Kidney (tissue), 14 donors: ENCODE measurements around the gene TRPM3. TPM values are rescaled to one million over a fixed set of nuclear protein-coding genes. Genes with fewer than 3 reads are reported as not detected.

Experiments used
- DNase-seq, 5 donors: peaks; one replicate each; pipeline ENCODE4 v3.0.0-alpha.2; 2013 to 2020
- FAIRE-seq: peaks from 2 replicates; lab custom pipeline; 2012; peaks lifted over from hg19 to GRCh38; lab: Jason Lieb, UNC
- H3K27ac ChIP-seq, 2 donors: one replicate each; pipeline ENCODE4 v1.7.0; 2013; ENCODE audit warnings: low read depth in 2 of 2, low read length in 2 of 2, inconsistent platforms in 1 of 2
- H3K27me3 ChIP-seq: one replicate; pipeline ENCODE4 v1.7.1; 2013; ENCODE audit warnings: low read length, inconsistent platforms; ENCODE audit not compliant: control insufficient read depth, insufficient read depth
- H3K36me3 ChIP-seq, 3 donors: one replicate each; pipeline versions ENCODE4 v1.7.0 to v1.7.1; 2013; ENCODE audit warnings: low read length in 3 of 3, control low read depth in 1 of 3, inconsistent platforms in 1 of 3; ENCODE audit not compliant: insufficient read depth in 3 of 3, control insufficient read depth in 2 of 3
- H3K4me1 ChIP-seq, 3 donors: one replicate each; pipeline versions ENCODE4 v1.7.0 to v1.7.1; 2013; ENCODE audit warnings: low read length in 3 of 3, inconsistent platforms in 1 of 3, low read depth in 1 of 3; ENCODE audit not compliant: control insufficient read depth in 2 of 3, insufficient read depth in 2 of 3
- H3K4me3 ChIP-seq, 3 donors: one replicate each; pipeline versions ENCODE4 v1.7.0 to v1.8.1; 2013; ENCODE audit warnings: low read length in 3 of 3, control low read depth in 1 of 3, inconsistent platforms in 1 of 3
- H3K9ac ChIP-seq, 3 donors: one replicate each; pipeline versions ENCODE4 v1.7.0 to v1.7.1; 2013; ENCODE audit warnings: low read length in 3 of 3, control low read depth in 1 of 3, inconsistent platforms in 1 of 3
- H3K9me3 ChIP-seq, 3 donors: one replicate each; pipeline versions ENCODE4 v1.7.0 to v1.7.1; 2013; ENCODE audit warnings: low read length in 3 of 3, control low read depth in 1 of 3, inconsistent platforms in 1 of 3; ENCODE audit not compliant: control insufficient read depth in 2 of 3, insufficient read depth in 1 of 3
- CTCF ChIP-seq: IDR thresholded peaks from 3 replicates; pipeline ENCODE4 v1.5.1; 2012; ENCODE audit warnings: mild to moderate bottlenecking, moderate library complexity, borderline replicate concordance; ENCODE audit not compliant: insufficient read depth; ENCODE audit errors: extremely low read depth
- intact Hi-C: fragments of 100-400 bp; cut with DNase I; formaldehyde crosslinking; loops from one replicate; pipeline ENCODE4 v1.11.1; 2022
- polyA plus RNA-seq: library from polyadenylated mRNA; stranded (reverse); fragments of 350-450 nt; fragmentation: Illumina TruSeq; extraction: RNeasy Lipid Tissue Mini Kit (QIAGEN cat#74804); gene quantifications from one replicate; pipeline ENCODE4 v1.2.3, GENCODE V29; 2014; ENCODE audit warnings: low read depth, low replicate concordance; ENCODE audit not compliant: insufficient read depth
- total RNA-seq: library from RNA; stranded (reverse); fragmentation: NEBNext Ultra II Directional; extraction: Animal tissue kit (Norgen Biotek cat#: 25700); gene quantifications from one replicate; pipeline ENCODE4 v1.2.1, GENCODE V29; 2021
- donor health status: control.
- donor health status: control.
- donor health status: control.
- donor health status: control.
- donor health status: control.
- donor health status: DM: yes; HTN: yes; CAD: no.
- donor health status: Normal renal cell carcinoma (clear cell type).

The TRPM3 gene
- total and polyA plus RNA-seq, 2 donors from 2014 or later = 8.8 to 11.4 TPM

- no peaks in the 10 kb centered on the region for H3K27me3 ChIP-seq
- DNase-seq = no peak
- H3K9me3 ChIP-seq = no peaks in the 10 kb centered on the region
- no peak for TF ChIP-seq CTCF
- peaks cover 0 to 15% (median 15%) of the 10 kb centered on the region in 3 donors for H3K4me1 ChIP-seq
- H3K27ac ChIP-seq = peak overlapping the region in 1 of 2 donors; percentile 40
- H3K4me3 ChIP-seq = no peak overlapping the region
- intact Hi-C loops = no loop called here
- no peaks in the 10 kb centered on the region for H3K36me3 ChIP-seq
- no peak overlapping the region for H3K9ac ChIP-seq
- no peak for FAIRE-seq
Observed at GRCh38 chr9:70495514-70495913, 625.9 kb downstream of the TRPM3 start.

GRCh38 chr9:70494221-70494620 is 627.2 kb downstream of the TRPM3 start:
- no peaks in the 10 kb centered on the region for H3K27me3 ChIP-seq
- no peak overlapping the region for H3K9ac ChIP-seq
- peak overlapping the region in 1 of 2 donors; percentile 49 for H3K27ac ChIP-seq
- intact Hi-C loops = no loop called here
- no peak for FAIRE-seq
- H3K36me3 ChIP-seq = no peaks in the 10 kb centered on the region
- DNase-seq = peak in 1 of 5 donors; percentile 47
- TF ChIP-seq CTCF = no peak
- no peak overlapping the region for H3K4me3 ChIP-seq
- H3K9me3 ChIP-seq = no peaks in the 10 kb centered on the region
- peaks cover 0 to 15% (median 15%) of the 10 kb centered on the region in 3 donors for H3K4me1 ChIP-seq

GRCh38 chr9:70493029-70493428 is 628.4 kb downstream of the TRPM3 start:
- H3K9me3 ChIP-seq = no peaks in the 10 kb centered on the region
- no peak overlapping the region for H3K4me3 ChIP-seq
- H3K27me3 ChIP-seq = no peaks in the 10 kb centered on the region
- no peak for TF ChIP-seq CTCF
- FAIRE-seq (no peak), DNase-seq (no peak)
- H3K9ac ChIP-seq = no peak overlapping the region
- peak overlapping the region; percentile 29 to 54 for H3K27ac ChIP-seq
- H3K36me3 ChIP-seq = no peaks in the 10 kb centered on the region
- H3K4me1 ChIP-seq = peaks cover 0 to 20% (median 15%) of the 10 kb centered on the region in 3 donors
- intact Hi-C loops = no loop called here

GRCh38 chr9:70492319-70492777 is 629.1 kb downstream of the TRPM3 start:
- Histone ChIP-seq H3K36me3 (no peaks in the 10 kb centered on the region), H3K4me1 (peaks cover 0 to 20% (median 15%) of the 10 kb centered on the region in 3 donors), H3K9me3 (no peaks in the 10 kb centered on the region), H3K9ac (no peak overlapping the region), H3K4me3 (no peak overlapping the region), H3K27ac (peak overlapping the region in 1 of 2 donors; percentile 54), H3K27me3 (no peaks in the 10 kb centered on the region)
- DNase-seq (no peak), FAIRE-seq (no peak)
- no peak for TF ChIP-seq CTCF
- intact Hi-C loops = no loop called here
